GM12878 (cell line): ENCODE measurements around the gene KCNK17. TPM values are rescaled to one million over a fixed set of nuclear protein-coding genes. Genes with fewer than 3 reads are reported as not detected.
"Not testable (repeated sequence)": the region's sequence is repeated elsewhere in the genome, so short reads cannot be mapped to it uniquely, and the experiment has no call there.

Experiments
- ATAC-seq: fragments of 200-7000 bp; cut with Tn5 transposase; 3 replicates; pipeline ENCODE4 v1.9.1; 2020; ENCODE audit warnings: mild to moderate bottlenecking, moderate library complexity
- BruUV-seq: library from RNA; stranded (reverse); fragments of 400-500 nt; replicated peaks from 2 replicates; lab custom pipeline; 2021; lab: Mats Ljungman, UMichigan
- CTCF ChIA-PET: fragments of 300-600 bp; sonication (Branson Sonifier 250); formaldehyde crosslinking; extraction: SDS; loops from one replicate; lab custom pipeline; 2021; ENCODE audit warnings: inconsistent platforms; lab: Yijun Ruan, JAX
- POLR2A ChIA-PET: fragments of 350-600 bp; formaldehyde crosslinking; extraction: SDS; loops from one replicate; lab custom pipeline; 2021; ENCODE audit warnings: inconsistent platforms; lab: Charles Lee
- RAD21 ChIA-PET: fragments of 300-600 bp; sonication (Branson Sonifier 250); formaldehyde crosslinking; loops from one replicate; lab custom pipeline; 2023; ENCODE audit warnings: antibody characterized with exemption; ENCODE audit not compliant: unreplicated experiment; lab: Charles Lee
- SMC1A ChIA-PET: fragments of 300-600 bp; sonication (Branson Sonifier 250); formaldehyde crosslinking; loops from one replicate; lab custom pipeline; 2023; ENCODE audit not compliant: unreplicated experiment, uncharacterized antibody; lab: Charles Lee
- DNase-seq: peaks from one replicate; pipeline ENCODE4 v3.0.0-alpha.2; 2011; ENCODE audit warnings: low read depth, low spot score
- FAIRE-seq: peaks from 3 replicates; lab custom pipeline; 2011; peaks lifted over from hg19 to GRCh38; lab: Jason Lieb, UNC
- H2AFZ ChIP-seq: 2 replicates; pipeline ENCODE4 v1.6.0; 2011; ENCODE audit warnings: low read depth, low read length, control low read depth; ENCODE audit not compliant: control insufficient read depth
- H3K27ac ChIP-seq: 2 replicates; pipeline ENCODE4 v1.5.1; 2011; ENCODE audit warnings: control low read depth; ENCODE audit not compliant: control insufficient read depth, insufficient read depth
- H3K27me3 ChIP-seq, 2 experiments: replicated peaks in 1 of 2; 2 replicates each; pipeline versions ENCODE4 v1.6.0 to v1.6.1; 2011; ENCODE audit warnings: low read length in 1 of 2; ENCODE audit not compliant: control insufficient read depth in 2 of 2, insufficient read depth in 2 of 2
- H3K36me3 ChIP-seq, 2 experiments: 2 replicates each; pipeline ENCODE4 v1.5.1; 2011; ENCODE audit warnings: low read length in 1 of 2; ENCODE audit not compliant: control insufficient read depth in 2 of 2, insufficient read depth in 2 of 2
- H3K4me1 ChIP-seq: 2 replicates; pipeline ENCODE4 v1.6.1; 2011; ENCODE audit warnings: mild to moderate bottlenecking, low read length, moderate library complexity, mixed read lengths; ENCODE audit not compliant: control insufficient read depth, insufficient read depth
- H3K4me2 ChIP-seq: 2 replicates; pipeline ENCODE4 v1.6.0; 2011; ENCODE audit warnings: control low read depth; ENCODE audit not compliant: control insufficient read depth, insufficient read depth
- H3K4me3 ChIP-seq: fragments of 200-600 bp; sonication (generic); 2 replicates; pipeline ENCODE4 v1.5.1; 2016
- H3K79me2 ChIP-seq: 2 replicates; pipeline ENCODE4 v1.6.0; 2011; ENCODE audit warnings: low read length; ENCODE audit not compliant: control insufficient read depth, insufficient read depth
- H3K9ac ChIP-seq: 2 replicates; pipeline ENCODE4 v1.8.0; 2011; ENCODE audit warnings: low read length, control low read depth, mixed read lengths; ENCODE audit not compliant: control insufficient read depth, insufficient read depth
- H3K9me3 ChIP-seq: replicated peaks from 3 replicates; pipeline ENCODE4 v1.5.1; 2011; ENCODE audit warnings: mild to moderate bottlenecking, low read length; ENCODE audit not compliant: control insufficient read depth, insufficient read depth
- H4K20me1 ChIP-seq: 2 replicates; pipeline ENCODE4 v1.6.0; 2011; ENCODE audit not compliant: control insufficient read depth, insufficient read depth
- BACH1 ChIP-seq: fragments of 450-650 bp; IDR thresholded peaks from 2 replicates; pipeline ENCODE4 v1.6.1; 2017; ENCODE audit warnings: mild to moderate bottlenecking, borderline replicate concordance
- CEBPZ ChIP-seq: fragments of 150-350 bp; IDR thresholded peaks from 2 replicates; pipeline ENCODE4 v1.6.1; 2016; ENCODE audit warnings: low read depth, low read length
- CREM ChIP-seq: IDR thresholded peaks from 2 replicates; pipeline ENCODE4 v1.6.1; 2014; ENCODE audit warnings: antibody characterized with exemption, low read depth
- EGR1 ChIP-seq, 2 experiments: IDR thresholded peaks; 1 replicate in 1 of 2; 2 replicates in 1 of 2; pipeline ENCODE4 v1.6.1; 2011 to 2012; ENCODE audit warnings: low read depth in 2 of 2, low read length in 2 of 2, borderline replicate concordance in 1 of 2, mild to moderate bottlenecking in 1 of 2, moderate library complexity in 1 of 2
- FOXM1 ChIP-seq: IDR thresholded peaks from 2 replicates; pipeline ENCODE4 v1.6.1; 2012; ENCODE audit warnings: low read depth, mild to moderate bottlenecking, inconsistent platforms, low read length, moderate library complexity
- HDAC6 ChIP-seq: fragments of 200-600 bp; sonication (generic); IDR thresholded peaks from one replicate; pipeline ENCODE4 v1.8.0; 2017; ENCODE audit warnings: antibody characterized with exemption; ENCODE audit not compliant: unreplicated experiment
- JUNB ChIP-seq: IDR thresholded peaks from 2 replicates; pipeline ENCODE4 v1.6.1; 2016; ENCODE audit warnings: antibody characterized with exemption, mild to moderate bottlenecking
- NFXL1 ChIP-seq: fragments of 450-650 bp; IDR thresholded peaks from 2 replicates; pipeline ENCODE4 v1.6.1; 2017; ENCODE audit warnings: antibody characterized with exemption, mild to moderate bottlenecking, borderline replicate concordance
- PBX3 ChIP-seq: IDR thresholded peaks from 2 replicates; pipeline ENCODE4 v1.6.1; 2011; ENCODE audit warnings: mild to moderate bottlenecking, low read depth, low read length, moderate library complexity; ENCODE audit not compliant: insufficient replicate concordance
- SMAD5 ChIP-seq: IDR thresholded peaks from 2 replicates; pipeline ENCODE4 v1.6.1; 2016; ENCODE audit warnings: antibody characterized with exemption, low read depth
- SPI1 ChIP-seq: IDR thresholded peaks from 2 replicates; pipeline ENCODE4 v1.6.1; 2011; ENCODE audit warnings: low read depth, mild to moderate bottlenecking, low read length, moderate library complexity, borderline replicate concordance; ENCODE audit not compliant: insufficient read depth
- SREBF1 ChIP-seq: IDR thresholded peaks from 2 replicates; pipeline ENCODE4 v1.6.1; 2012; ENCODE audit warnings: mild to moderate bottlenecking, low read length
- ZNF384 ChIP-seq: IDR thresholded peaks from 2 replicates; pipeline ENCODE4 v1.6.1; 2012; ENCODE audit warnings: low read depth, mild to moderate bottlenecking, low read length, improper control_type of control experiment, borderline replicate concordance
- WGBS: methylation state at CpG from one replicate; pipeline ENCODE4 v1.1.6; 2016; ENCODE audit warnings: low lambda C conversion rate; ENCODE audit not compliant: insufficient replicate concordance, insufficient coverage; ENCODE audit errors: missing lambda C conversion rate; 5-methylcytosine and 5-hydroxymethylcytosine counted together
- in situ Hi-C: fragments of 300-500 bp; cut with MboI; formaldehyde crosslinking; loops from 9 replicates; pipeline ENCODE4 v1.14.3; 2018; ENCODE audit warnings: mixed read lengths
- intact Hi-C: fragments of 100-400 bp; cut with micrococcal nuclease; formaldehyde crosslinking; loops from one replicate; pipeline ENCODE4 v1.14.2; 2022; ENCODE audit not compliant: unreplicated experiment
- polyA plus RNA-seq, 11 experiments: library from polyadenylated mRNA; depleted of rRNA in 4 of 11; unstranded in 6 of 11; stranded (reverse) in 5 of 11; fragments of >200 nt; fragmentation: Nextera tagmentation in 4 of 11; fragmentation: Illumina TruSeq in 1 of 11; extraction: Ambion mirVana in 4 of 11; extraction: Trizol in 1 of 11; gene quantifications; 1 replicate in 1 of 11; 2 replicates in 10 of 11; pipeline versions ENCODE4 v1.2.1 to v1.2.3, GENCODE V29; 2011 to 2016; ENCODE audit warnings: inconsistent platforms in 2 of 11, missing spikeins in 2 of 11, low read depth in 1 of 11
- total RNA-seq, 4 experiments: library from RNA; depleted of rRNA in 3 of 4; stranded (reverse); fragments of >200 nt in 3 of 4; fragmentation: Illumina TruSeq in 1 of 4; extraction: Trizol in 1 of 4; gene quantifications; 2 replicates each; pipeline versions ENCODE4 v1.2.1 to v1.2.3, GENCODE V29; 2013 to 2021

Gene KCNK17
- total and polyA plus RNA-seq, 10 of the 15 experiments (the other 5 are each of a cell fraction or from before 2014, with no cell fraction given), result not detected

DNA sequence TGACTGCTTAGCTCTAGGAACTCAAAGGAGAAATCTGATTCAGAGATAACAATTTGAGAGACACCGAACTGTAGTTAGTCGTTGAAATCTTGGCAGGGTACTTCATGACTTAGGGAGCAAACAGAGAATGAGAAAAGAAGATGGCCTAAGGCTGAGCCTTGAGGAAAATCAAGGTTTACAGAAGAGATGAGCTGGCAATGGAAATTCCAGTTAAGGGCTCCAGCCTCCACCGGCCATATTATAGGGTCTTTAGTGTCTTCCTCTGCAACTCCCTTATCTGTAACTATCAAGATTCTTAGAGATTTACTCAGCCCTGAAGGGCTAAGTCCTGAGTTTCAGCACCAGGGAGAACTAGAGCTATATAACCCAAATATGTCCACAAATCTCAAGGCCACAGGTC lies 26.6 kb downstream of the KCNK17 start:
- SMC1A ChIA-PET, result interaction anchor here (0.9 kb wide), 1 partner anchor 28 kb away, joined by 3 read pairs; no protein-coding TSS in a partner anchor
- no peak overlapping the region for H3K27ac ChIP-seq
- no peak overlapping the region for H3K9ac ChIP-seq
- in situ Hi-C loops, result no loop called here
- no TSS peak for BruUV-seq
- POLR2A ChIA-PET, result no interaction called here
- no peak overlapping the region for H3K4me3 ChIP-seq
- RAD21 ChIA-PET, result no interaction called here
- H3K27me3 ChIP-seq, result peaks cover 0 to 2% of the 10 kb centered on the region in 2 experiments; a peak in 1 of 4 replicates
- CTCF ChIA-PET, result interaction anchor here (0.7 kb wide), 1 partner anchor 117 kb away, joined by 4 read pairs; no protein-coding TSS in a partner anchor
- no peak overlapping the region for H2AFZ ChIP-seq
- FAIRE-seq, result no peak
- no peak overlapping the region for H3K4me2 ChIP-seq
- TF ChIP-seq NFXL1 (no peak), BACH1 (no peak), FOXM1 (no peak), CEBPZ (no peak), CREM (no peak), SMAD5 (no peak), SREBF1 (no peak), HDAC6 (no peak), JUNB (no peak), EGR1 (IDR thresholded peaks at IDR 0.05; ENCODE audit: borderline replicate concordance in 1 of 2, low read depth in 2 of 2, low read length in 2 of 2) (no peak), ZNF384 (no peak), PBX3 (no peak), SPI1 (no peak)
- TF ChIP-seq, all 136 proteins: peak for 0
- Histone ChIP-seq H4K20me1 (no peaks in the 10 kb centered on the region), H3K4me1 (no peaks in the 10 kb centered on the region), H3K79me2 (no peaks in the 10 kb centered on the region), H3K9me3 (no peaks in the 10 kb centered on the region), H3K36me3 (no peaks in the 10 kb centered on the region)
- ATAC-seq (no peak), DNase-seq (no peak)
- 93% methylated on average over 3 of the region's 3 CpGs for WGBS
- intact Hi-C loops, result no loop called here

DNA sequence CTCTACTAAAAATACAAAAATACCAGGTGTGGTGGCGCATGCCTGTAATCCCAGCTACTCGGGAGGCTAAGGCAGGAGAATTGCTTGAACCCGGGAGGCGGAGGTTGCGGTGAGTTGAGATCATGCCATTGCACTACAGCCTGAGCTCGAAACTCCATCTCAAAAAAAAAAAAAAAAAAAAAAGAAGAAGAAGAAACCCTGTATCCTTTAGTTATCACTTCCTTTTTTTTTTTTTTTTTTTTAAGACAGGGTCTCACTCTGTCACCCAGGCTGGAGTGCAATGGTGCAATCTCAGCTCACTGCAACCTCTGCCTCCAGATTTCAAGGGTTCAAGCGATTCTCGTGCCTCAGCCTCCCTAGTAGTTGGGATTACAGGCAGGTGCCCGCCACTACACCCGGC lies 27.6 kb downstream of the KCNK17 start:
- H3K9ac ChIP-seq, H3K9me3 ChIP-seq, ATAC-seq, H3K4me1 ChIP-seq, CTCF ChIA-PET, FAIRE-seq, H3K36me3 ChIP-seq, H3K27me3 ChIP-seq, H3K27ac ChIP-seq, BruUV-seq, H3K79me2 ChIP-seq, H4K20me1 ChIP-seq, DNase-seq, SMC1A ChIA-PET, intact Hi-C loops, RAD21 ChIA-PET, POLR2A ChIA-PET, H3K4me2 ChIP-seq, H2AFZ ChIP-seq, in situ Hi-C loops, H3K4me3 ChIP-seq: not testable (repeated sequence)
- 17% methylated on average over 5 of the region's 10 CpGs for WGBS
